Measurements from ENCODE around the gene HEPH. TPM values are rescaled to one million over a fixed set of nuclear protein-coding genes. Genes with fewer than 3 reads are reported as not detected.

Gene HEPH
- total and polyA plus RNA-seq, 4 donors = 21.0 to 67.8 (median 52.6) TPM

- intact Hi-C loops (cut with DNase I) = no loop called here
- ATAC-seq (ENCODE audit: low FRiP score) (no peak), DNase-seq (no peak)
- no peak overlapping the region for H3K4me3 ChIP-seq (ENCODE audit: low read length in 2 of 2)
- peaks cover 0 to 1% of the 10 kb centered on the region in 2 donors for H3K36me3 ChIP-seq (ENCODE audit: control insufficient read depth in 1 of 2, insufficient read depth in 2 of 2, low read length in 1 of 2)
- 75 to 98% methylated on average over 1 of the region's 1 CpG for WGBS, 2 donors
- no peaks in the 10 kb centered on the region for H3K4me1 ChIP-seq (ENCODE audit: control insufficient read depth in 1 of 2, insufficient read depth in 2 of 2, low read length in 2 of 2)
- H3K27ac ChIP-seq (ENCODE audit: low read depth in 1 of 2, low read length in 2 of 2) = no peak overlapping the region
- no peaks in the 10 kb centered on the region for H3K27me3 ChIP-seq (ENCODE audit: control insufficient read depth in 1 of 2, insufficient read depth in 2 of 2, low read length in 1 of 2)
- H3K9me3 ChIP-seq (ENCODE audit: control insufficient read depth, low read length) = no peaks in the 10 kb centered on the region
These were observed 91.4 kb downstream of the HEPH start for GRCh38 chrX:66255359-66255967.

GRCh38 chrX:66262807-66263206 lies 98.8 kb downstream of the HEPH start:
- no peak overlapping the region for H3K27ac ChIP-seq (ENCODE audit: low read depth in 1 of 2, low read length in 2 of 2)
- H3K4me1 ChIP-seq (ENCODE audit: control insufficient read depth in 1 of 2, insufficient read depth in 2 of 2, low read length in 2 of 2) = no peaks in the 10 kb centered on the region
- H3K36me3 ChIP-seq (ENCODE audit: control insufficient read depth in 1 of 2, insufficient read depth in 2 of 2, low read length in 1 of 2) = peaks cover 0 to 6% of the 10 kb centered on the region in 2 donors
- intact Hi-C loops (cut with DNase I) = no loop called here
- DNase-seq = no peak
- peaks cover 4% of the 10 kb centered on the region for H3K9me3 ChIP-seq (ENCODE audit: control insufficient read depth, low read length)
- no peak overlapping the region for H3K4me3 ChIP-seq (ENCODE audit: low read length in 2 of 2)
- no peak for ATAC-seq (ENCODE audit: low FRiP score)
- no peaks in the 10 kb centered on the region for H3K27me3 ChIP-seq (ENCODE audit: control insufficient read depth in 1 of 2, insufficient read depth in 2 of 2, low read length in 1 of 2)

Other genes with a start within 250 kb of the HEPH start
- gene VSIG4, start 124.2 kb upstream of the HEPH start, total RNA-seq = 100 to 1,000 TPM; 113 to 115 TPM
- gene VSIG4, start 124.2 kb upstream of the HEPH start, polyA plus RNA-seq = 100 to 1,000 TPM in 1 of 2 donors, 10 to 100 TPM in 1; 20.6 to 105 TPM

Measured in aorta (tissue), 5 donors.